HG03280 (cell line): ENCODE measurements around the gene SELENOT.
"Not testable (repeated sequence)": the region's sequence is repeated elsewhere in the genome, so short reads cannot be mapped to it uniquely, and the experiment has no call there.

Experiments used
- ATAC-seq: cut with Tn5 transposase; IDR thresholded peaks from one replicate; pipeline ENCODE4 v1.9.1; 2021; ENCODE audit warnings: mild to moderate bottlenecking, moderate library complexity; ENCODE audit not compliant: unreplicated experiment

Gene SELENOT, protein sequence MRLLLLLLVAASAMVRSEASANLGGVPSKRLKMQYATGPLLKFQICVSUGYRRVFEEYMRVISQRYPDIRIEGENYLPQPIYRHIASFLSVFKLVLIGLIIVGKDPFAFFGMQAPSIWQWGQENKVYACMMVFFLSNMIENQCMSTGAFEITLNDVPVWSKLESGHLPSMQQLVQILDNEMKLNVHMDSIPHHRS

DNA sequence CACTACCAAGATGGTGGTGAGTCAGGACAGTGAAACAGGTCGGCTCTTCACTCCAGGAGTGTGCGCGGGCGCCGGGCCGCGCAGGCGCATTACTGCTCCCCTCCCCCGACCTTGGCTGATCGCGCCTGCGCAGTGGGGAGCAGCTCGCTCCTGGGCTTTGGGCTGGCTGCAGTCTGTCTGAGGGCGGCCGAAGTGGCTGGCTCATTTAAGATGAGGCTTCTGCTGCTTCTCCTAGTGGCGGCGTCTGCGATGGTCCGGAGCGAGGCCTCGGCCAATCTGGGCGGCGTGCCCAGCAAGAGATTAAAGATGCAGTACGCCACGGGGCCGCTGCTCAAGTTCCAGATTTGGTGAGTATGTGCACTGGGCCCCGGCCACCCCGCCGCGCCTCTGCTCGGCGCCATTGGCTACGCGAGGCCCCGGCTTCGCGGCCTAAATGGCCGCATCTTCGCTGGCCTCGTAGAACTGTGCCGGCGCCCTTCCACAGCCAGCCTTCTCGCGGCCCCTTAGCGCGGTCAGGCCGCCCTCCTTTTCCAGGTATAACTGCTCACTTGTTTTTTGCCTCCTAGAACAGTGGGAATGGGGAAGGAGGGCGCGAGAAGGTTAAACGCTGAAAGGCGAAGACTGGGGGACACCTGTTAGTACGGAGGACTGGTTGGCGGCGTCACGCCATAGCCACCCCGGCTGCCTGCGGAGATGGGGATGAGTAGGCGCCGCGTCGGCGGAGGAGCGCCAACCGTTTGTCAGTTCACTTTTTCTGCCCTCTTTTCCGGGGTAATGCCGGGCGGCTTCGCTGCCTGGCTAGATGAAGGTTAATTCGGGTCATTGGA, at the start of gene SELENOT:
Gene SELENOT (plus strand): TSS at position 169 of the 827 bp plus-strand sequence. CDS start 42 bp downstream, at position 211.
- peak; percentile 61 for ATAC-seq

DNA sequence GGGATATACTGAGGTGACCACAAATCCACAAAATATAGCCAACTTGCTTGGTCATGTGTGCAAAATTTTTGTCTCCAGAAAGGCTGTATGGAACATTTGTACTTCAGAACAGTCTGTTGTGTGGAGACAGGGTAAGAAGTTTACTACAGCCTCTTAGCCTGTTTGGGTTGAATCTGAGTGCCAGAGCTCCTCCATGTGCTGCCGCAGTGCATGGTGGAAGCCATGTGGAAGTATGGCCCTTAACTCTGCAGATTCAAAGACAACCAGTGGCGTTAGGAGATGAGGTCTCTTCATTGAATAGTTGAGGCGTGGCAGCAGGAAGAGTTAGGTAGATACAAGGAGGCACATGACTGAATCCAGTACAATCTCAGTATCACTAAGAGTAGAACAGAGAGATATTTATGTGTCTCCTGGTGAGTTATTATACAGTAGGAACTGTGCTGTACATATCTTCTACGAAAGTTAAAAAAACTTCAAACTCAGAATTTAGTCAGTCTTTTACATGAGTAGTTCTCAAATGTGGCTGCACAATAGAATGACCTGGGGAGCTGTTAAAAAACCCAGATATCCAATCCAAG, 47.2 kb upstream of the SELENOT start:
- ATAC-seq: no peak

DNA sequence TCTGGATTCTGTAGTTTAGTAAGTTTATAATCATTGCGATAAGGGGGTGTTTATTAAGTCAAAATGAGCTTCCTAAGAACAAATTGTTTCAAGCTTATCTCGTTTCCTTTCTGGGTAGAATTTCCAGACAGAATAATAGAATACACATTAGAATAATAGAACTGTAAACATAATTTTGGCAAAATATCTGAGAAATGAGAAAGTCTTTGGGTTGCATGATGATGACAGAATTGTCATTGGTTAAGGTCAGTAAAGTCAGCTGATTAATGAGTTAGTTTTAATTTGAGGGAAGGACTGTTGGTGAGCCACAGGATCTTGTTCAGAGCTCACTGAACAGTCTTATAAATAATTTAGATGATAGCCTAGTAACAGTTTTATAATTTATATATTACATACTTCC, 46.3 kb upstream of the SELENOT start:
- no peak for ATAC-seq

DNA sequence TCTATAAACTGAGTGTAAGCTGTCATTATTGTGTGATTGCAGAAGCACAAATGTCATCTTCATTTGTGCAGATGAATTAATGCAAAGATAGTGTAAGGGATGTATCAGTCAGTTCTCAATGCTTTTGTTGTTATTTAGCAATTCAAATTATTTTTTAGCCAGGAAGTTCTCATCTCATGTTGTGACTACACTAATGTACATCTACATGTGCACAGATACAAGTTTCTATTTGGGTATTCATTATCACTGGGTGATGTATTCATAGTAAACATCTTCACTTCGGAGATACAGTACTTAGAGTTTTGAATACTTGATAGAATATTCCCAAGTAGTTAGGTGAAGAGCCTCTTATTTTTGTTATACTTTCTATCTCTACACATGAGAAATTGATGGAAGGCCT, 45.4 kb upstream of the SELENOT start:
- ATAC-seq: no peak

DNA sequence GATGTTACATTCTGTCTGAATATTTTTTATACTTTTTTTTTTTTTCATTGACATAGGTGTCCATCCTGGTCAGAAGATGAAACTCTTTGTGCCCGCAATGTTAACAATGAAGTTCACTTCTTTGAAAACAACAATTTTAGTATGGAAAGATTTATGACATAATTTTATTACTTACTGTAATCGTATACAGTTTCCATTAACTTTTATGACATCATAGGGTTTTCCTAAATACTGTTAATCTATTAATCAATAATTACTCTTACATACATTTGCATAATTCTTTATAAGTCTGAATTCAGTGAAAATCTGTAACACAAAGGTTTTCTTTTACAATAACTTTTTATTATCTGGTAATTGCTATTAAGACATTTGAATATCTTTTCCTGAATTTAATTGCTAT, 38.9 kb upstream of the SELENOT start:
- ATAC-seq: no peak

DNA sequence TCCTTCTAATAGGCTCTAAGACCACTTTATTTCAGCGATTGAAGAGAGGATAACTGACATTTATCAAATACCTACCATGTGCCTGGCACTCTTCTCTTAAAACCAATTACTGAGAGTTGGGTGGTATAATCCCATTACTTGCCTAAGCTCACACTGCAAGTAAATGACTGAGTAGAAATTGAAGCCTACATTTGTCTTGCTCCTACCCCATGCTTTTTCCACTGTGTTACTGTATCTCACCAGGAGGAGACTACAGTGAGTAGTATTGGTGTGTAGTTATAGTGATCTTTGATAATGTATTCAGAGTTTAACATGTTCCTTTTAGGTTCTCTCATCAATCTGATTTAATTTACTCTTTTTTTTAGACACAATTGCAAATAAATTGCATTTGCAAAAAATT, 35.8 kb upstream of the SELENOT start:
- ATAC-seq: no peak

DNA sequence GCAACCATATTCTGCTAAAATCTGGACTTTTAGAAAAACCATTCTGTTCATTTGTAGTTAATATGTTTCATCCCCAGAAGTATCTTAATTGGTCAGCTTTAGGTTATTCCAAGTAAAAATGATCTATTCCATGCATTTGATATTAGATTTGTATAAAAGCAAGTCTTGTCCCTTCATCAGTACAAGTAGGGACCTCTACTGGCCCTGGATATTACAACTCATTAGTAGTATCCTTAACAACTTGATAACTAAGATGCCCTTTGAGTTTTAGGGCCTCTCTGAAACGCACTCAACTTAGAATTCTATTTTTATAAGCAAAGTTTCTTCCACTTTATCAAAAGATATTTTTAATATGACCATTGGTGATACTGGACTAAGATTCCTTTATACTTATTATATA, 25.3 kb upstream of the SELENOT start:
- ATAC-seq: no peak

DNA sequence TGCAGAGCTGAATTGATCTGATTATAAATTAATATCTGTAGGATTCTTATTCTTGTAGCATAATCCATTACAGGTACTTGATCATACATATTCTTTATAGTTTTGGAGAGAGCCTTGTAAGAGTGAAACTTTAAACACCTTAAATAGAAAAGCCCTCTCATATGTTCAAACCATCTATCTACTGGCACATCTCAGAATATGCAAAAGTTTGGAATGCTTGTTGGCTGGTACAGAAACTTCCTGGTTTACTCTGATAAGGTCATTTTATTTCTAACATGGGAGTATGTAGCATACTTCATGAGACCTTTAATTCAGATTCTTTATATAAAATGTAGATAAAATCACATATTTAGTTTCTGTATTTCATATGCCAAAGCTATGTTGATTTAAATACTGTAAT, 21.9 kb upstream of the SELENOT start:
- ATAC-seq: no peak

DNA sequence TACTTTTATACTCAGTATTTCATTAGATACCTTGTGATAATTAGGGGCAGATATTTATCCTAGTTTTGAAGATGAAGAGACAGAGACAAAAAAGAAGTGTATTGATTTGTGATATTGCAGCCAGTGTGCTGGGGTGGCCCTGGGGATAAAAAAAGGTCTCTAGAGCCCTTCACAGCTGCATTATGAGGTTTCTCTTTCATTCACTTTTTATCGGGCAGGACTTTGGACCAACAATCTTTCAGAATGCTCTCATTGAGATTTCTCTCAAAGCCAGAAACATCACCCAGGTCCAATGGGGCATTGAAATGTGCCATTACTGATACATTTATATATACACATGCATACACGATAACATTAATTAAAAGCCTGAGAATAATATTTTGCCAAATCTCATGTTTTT, 20.5 kb upstream of the SELENOT start:
- peak; percentile 64 for ATAC-seq

DNA sequence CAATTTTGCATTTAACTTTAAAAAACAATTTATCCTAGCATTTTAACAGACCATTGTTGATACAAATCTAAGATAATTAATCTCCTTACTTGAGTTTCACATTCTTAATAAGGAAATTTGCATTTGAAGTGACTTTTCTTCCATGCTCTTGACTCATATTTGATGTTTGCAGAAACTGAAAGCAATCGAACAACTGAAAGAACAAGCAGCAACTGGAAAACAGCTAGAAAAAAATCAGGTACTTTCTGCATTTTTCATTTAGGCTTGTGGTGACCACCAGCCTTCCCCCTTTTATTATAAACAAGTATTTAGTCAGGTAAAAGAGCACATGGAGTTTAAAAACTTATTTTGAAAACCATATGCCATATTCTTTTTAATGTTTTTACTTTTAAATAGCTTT, 20.1 kb upstream of the SELENOT start:
- peak; percentile 66 for ATAC-seq

DNA sequence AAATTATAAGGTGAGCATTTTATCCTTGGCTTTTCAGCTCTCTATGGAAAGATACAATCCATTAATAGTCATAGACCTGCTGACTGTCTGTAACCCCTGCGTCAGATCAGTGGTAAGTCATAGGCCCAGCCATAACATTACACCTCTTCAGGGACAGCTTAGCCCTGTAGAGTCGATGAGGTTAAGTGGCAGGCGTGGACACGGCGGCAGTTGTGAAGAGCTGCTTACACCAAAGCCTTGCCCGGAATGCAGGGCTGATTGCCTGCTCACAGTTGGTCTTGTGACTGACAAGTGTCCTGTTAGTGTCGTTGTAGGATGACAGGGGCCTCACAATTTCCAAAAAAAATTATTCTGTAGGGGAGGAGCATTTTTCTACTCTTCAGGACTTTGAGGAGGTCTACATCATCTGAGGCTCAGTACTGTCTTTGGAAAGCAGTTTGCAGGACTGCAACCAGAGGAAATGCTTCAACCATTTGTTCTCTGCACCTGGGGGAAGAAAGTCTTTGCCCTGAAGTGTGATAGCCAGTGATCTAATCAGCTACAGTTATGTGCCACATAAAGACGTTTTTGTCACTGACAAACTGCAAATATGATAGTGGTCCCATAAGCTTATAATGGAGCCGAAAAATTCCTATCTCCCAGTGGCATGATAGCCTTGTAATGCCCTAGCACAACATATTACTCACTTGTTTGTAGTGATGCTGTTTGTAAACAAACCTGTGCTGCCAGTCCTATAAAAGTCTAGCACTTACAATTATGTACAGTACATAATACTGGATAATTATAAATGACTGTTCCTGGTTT, 14.9 kb upstream of the SELENOT start:
- ATAC-seq: no peak

DNA sequence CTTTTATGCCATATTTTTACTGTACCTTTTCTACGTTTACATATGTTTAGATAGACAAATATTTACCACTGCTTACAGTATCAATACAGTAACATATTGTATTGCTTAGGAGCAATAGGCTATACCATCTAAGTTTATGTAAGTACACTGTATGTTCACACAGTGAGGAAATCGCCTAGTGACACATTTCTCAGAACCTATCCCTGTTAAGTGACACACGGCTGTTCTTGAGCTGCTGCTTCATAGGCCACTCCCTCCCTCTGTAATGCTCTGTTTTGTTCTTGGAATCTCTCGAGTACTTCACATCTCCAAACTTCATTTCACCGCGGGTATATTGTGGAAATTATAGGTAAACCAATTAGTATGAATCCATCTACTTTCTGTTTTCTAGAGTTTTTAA, 13.4 kb upstream of the SELENOT start:
- no peak for ATAC-seq

DNA sequence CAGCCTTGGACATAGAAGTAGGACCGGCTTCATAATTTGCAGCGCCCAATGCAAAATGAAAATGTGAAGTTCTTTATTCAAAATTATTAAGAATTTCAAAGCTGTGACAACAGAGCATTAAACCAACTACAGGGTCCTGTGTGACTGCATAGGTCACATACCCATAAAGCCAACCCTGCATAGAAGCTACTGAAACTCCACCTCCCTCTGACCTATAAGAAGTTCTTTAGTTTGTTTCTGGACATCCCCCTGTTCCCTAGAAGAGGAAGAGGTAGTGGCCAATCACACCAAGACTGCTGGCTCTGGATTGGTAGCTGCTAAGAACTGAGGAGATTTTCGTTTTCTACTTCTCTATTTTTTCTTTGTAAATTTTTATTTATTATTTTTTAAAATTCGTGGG, 9.0 kb upstream of the SELENOT start:
- no peak for ATAC-seq

DNA sequence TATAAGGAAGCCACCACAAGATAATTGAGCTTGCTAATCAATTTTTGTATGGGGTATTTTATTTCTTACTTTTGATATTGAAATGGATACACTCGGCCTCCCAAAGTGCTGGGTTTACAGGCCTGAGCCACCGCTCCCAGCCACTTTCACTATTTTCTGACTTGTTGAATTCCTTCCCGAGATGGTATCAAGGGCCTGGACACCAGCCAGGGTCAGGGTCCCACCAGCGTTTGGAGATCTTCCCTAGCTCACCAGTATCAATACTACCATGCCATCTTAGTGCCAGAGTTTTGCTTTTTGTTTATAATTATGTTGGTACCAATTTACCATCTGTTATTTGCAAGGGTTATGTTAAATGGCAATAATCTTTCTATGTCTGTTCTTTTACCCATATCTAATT, 5.5 kb upstream of the SELENOT start:
- ATAC-seq: no peak

DNA sequence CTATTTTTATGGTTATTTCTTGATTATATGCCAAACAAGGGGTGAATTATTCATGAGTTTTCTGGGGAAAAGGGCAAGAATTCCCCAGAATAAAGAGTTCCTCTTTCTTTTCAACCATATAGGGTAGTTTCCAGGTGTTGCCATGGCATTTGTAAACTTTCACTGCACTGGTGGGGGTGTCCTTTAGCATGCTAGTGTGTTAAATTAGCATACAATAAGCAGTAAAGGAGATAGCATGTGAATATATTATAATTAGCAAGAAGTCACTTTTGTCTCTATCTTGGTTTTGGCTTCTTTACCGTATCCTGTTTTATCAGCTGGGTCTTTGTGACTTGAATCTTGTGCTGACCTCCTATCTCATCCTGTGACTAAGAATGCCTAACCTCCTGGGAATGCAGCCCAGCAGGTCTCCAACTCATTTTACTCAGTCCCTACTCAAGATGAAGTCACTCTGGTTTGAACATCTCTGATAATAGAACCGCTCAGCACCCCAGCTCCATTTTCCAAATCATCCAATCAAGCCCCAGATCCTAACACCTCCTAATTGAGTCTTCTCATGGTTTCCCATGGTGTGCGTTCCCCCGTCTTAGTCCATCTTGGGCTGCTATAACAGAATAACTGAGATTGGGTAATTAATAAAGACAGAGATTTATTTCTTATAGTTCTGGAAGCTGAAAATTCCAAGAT, 3.4 kb upstream of the SELENOT start:
- no peak for ATAC-seq

DNA sequence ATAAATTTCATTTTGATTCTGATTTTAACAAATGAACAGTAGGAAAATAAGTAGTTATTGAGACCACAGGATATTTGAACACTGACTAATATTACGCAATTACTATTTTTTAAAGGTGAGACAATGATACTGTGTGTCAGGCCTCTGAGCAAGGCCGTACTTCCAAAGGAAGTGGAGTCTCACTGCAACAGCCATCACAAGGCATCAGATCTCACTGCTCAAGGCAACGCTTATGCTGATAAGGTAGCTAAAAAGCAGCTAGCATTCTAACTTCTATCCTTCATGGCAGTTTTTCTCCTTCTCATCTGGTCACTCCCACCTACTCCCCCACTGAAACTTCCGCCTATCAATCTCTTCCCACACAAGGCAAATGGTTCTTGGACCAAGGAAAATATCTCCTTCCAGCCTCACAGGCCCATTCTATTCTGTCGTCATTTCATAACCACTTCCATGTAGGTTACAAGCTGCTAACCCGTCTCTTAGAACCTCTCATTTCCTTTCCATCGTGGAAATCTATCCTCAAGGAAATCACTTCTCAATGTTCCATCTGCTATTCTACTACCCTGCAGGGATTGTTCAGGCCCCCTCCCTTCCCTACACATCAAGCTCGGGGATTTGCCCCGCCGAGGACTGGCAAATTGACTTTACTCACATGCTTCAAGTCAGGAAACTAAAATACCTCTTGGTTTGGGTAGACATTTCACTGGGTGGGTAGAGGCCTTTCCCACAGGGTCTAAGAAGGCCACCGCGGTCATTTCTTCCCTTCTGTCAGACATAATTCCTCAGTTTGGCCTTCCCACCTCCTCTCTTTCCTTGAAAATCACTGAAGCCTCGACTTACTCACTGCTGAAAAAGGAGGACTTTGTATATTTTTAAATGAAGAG, 2.2 kb upstream of the SELENOT start:
- not testable (repeated sequence) for ATAC-seq

DNA sequence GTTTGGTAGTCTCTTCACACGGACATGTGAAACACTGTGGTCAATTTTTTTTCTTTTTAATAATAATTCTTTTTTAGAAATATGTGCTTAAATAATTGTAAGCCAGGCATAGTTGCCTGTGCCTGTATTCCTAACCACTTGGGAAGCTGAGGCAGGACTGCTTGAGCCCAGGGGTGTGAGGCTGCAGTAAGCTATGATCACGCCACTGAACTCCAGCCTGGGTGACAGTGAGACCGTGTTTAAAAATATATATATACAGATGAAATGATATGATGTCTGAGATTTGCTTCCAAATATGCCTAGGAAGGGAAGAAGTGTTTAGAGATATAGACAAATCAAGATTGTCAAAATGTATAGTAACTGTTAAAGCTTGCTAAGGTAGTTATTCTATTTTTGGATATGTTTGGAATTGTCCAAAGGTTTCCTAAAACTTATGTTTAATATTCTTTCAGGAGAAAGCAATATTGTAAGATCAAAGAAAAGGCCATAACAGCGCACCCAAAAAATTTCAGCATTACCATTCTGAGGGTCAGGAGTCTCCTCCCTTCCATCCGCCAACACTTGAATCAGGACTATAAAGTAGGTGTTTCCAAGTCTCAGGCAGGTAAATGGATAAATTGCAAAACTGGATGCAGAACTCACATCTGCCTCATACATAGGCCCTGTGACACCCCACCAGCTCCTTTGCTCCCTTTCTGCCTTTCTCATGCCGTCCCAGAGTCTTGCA, 532 bp upstream of the SELENOT start:
- ATAC-seq: peak; percentile 9

DNA sequence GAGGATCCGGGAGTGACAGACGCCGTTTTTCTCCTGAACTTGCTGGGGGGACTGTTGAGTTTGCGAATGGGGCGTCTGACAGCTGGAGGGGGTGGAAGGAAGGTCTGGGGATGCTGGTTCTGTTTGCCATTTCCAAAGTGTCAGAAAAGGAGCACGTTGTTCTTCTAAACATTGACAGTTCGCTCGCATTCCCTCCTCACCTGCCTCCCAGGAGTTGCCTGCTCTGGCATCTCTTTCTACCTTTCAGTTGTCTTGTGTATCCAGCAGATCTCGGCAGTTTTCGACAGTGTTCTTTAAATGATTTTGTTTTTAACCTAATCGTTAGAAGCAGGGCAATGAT, 829 bp downstream of the SELENOT start:
- no peak for ATAC-seq

DNA sequence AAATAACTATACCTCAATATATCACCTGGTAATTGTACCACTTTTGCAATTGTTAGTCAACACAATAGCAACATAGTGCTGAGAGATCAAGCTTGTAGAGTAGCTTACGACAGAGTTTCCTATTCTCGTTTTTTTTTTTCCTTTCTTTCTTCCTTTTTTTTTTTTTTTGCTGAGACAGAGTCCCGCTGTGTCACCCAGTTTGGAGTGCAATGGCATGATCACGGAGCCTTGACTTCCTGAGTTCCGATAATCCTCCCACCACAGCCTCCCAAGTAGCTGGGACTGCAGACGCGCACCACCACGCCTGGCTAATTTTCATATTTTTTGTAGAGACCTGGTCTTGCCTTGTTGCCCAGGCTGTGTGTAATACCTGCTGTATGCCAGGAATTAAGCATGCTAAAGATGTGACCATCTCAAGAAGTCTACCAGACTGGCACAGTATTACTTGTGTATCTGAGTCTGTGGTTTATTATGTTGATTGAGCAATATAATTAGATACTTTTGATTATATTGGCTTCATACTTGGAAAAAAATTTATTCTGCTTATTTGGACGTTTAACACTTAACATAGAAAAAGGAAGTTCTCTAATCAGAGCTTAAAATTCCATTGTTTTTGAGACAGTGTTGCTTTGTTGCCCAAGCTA, 3.0 kb downstream of the SELENOT start:
- ATAC-seq: no peak
